ENCODE data around the gene XPNPEP1. TPM values are rescaled to one million over a fixed set of nuclear protein-coding genes. Genes with fewer than 3 reads are reported as not detected.

Gene XPNPEP1
- total RNA-seq, 1 experiment from 2014 or later = 42.5 TPM

Other genes with a start within 250 kb of the XPNPEP1 start
- 24.1 and 26.5 TPM in 2 replicates for gene ADD3, start 84.5 kb upstream of the XPNPEP1 start, total RNA-seq (2014; rRNA removed; shearing (Covaris generic))